ENCODE results near the gene ACOT6. TPM values are rescaled to one million over a fixed set of nuclear protein-coding genes. Genes with fewer than 3 reads are reported as not detected.

ACOT6 gene
- polyA plus RNA-seq, 1 experiment = not detected

- Histone ChIP-seq H3K4me3 (ENCODE audit: low read depth, low read length) (no peak overlapping the region), H3K27me3 (ENCODE audit: control insufficient read depth, insufficient read depth, low read length) (no peaks in the 10 kb centered on the region), H3K27ac (ENCODE audit: low read depth, low read length) (no peak overlapping the region), H3K9me3 (ENCODE audit: control insufficient read depth, insufficient read depth, low read length) (no peaks in the 10 kb centered on the region)
- TF ChIP-seq, protein P1, sequence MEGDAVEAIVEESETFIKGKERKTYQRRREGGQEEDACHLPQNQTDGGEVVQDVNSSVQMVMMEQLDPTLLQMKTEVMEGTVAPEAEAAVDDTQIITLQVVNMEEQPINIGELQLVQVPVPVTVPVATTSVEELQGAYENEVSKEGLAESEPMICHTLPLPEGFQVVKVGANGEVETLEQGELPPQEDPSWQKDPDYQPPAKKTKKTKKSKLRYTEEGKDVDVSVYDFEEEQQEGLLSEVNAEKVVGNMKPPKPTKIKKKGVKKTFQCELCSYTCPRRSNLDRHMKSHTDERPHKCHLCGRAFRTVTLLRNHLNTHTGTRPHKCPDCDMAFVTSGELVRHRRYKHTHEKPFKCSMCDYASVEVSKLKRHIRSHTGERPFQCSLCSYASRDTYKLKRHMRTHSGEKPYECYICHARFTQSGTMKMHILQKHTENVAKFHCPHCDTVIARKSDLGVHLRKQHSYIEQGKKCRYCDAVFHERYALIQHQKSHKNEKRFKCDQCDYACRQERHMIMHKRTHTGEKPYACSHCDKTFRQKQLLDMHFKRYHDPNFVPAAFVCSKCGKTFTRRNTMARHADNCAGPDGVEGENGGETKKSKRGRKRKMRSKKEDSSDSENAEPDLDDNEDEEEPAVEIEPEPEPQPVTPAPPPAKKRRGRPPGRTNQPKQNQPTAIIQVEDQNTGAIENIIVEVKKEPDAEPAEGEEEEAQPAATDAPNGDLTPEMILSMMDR (IDR thresholded peaks at IDR 0.05; ENCODE audit: low read depth, low read length) = no peak
- DNase-seq (ENCODE audit: low read depth, low spot score) = no peak
- CTCF ChIA-PET = no interaction called here
- POLR2A ChIA-PET = no interaction called here
These were observed 54.3 kb downstream of the ACOT6 start for GRCh38 chr14:73666583-73666982.

DNA sequence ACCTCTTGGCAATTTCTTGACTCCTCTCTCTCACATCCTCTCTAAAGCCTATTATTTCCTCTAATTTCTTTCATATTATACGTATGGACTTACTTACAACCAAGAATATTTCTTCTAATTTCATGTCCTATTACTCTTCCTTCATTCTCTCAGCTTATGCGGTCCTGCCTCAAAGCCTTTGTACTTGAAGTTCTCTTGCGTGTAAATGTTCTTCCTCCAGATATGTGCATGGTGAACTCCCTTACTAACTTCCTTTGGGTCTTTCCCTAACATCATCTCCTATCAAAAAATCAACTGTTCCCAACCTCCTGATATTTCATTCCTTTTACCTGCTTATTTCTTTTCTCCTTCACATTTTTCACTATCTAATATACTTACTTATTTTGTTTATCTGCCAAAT lies 55.5 kb downstream of the ACOT6 start:
- CTCF ChIA-PET = interaction anchor here (0.6 to 1.0 kb wide), 2 partner anchors 21 to 34 kb away, joined by 3 to 4 read pairs; no protein-coding TSS in a partner anchor
- Histone ChIP-seq H3K27me3 (ENCODE audit: control insufficient read depth, insufficient read depth, low read length) (no peaks in the 10 kb centered on the region), H3K9me3 (ENCODE audit: control insufficient read depth, insufficient read depth, low read length) (no peaks in the 10 kb centered on the region), H3K4me3 (ENCODE audit: low read depth, low read length) (no peak overlapping the region), H3K27ac (ENCODE audit: low read depth, low read length) (no peak overlapping the region)
- no peak for DNase-seq (ENCODE audit: low read depth, low spot score)
- TF ChIP-seq, protein P1 (IDR thresholded peaks at IDR 0.05; ENCODE audit: low read depth, low read length) = no peak
- POLR2A ChIA-PET = no interaction called here

Small RNAs within 50 kb of the gene (small RNA-seq; reads per million reads assigned to genes)
- not detected for gene RNU6-240P (ENCODE audit: insufficient read length, low read depth)

Other genes with a start within 250 kb of the ACOT6 start
- gene NUMB, start 154.0 kb upstream of the ACOT6 start, polyA plus RNA-seq (2011; rRNA removed) = 130 and 152 TPM in 2 replicates
- 7.0 and 8.4 TPM in 2 replicates for gene RIOX1, start 121.6 kb upstream of the ACOT6 start, polyA plus RNA-seq (2011; rRNA removed)
- 6.7 and 7.2 TPM in 2 replicates for gene ACOT1, start 75.4 kb upstream of the ACOT6 start, polyA plus RNA-seq (2011; rRNA removed)
- gene HEATR4, start 53.6 kb upstream of the ACOT6 start, polyA plus RNA-seq (2011; rRNA removed) = not detected in 2 replicates
- 30.5 and 35.3 TPM in 2 replicates for gene ACOT2, start 43.3 kb upstream of the ACOT6 start, polyA plus RNA-seq (2011; rRNA removed)
- gene ACOT4, start 20.6 kb upstream of the ACOT6 start, polyA plus RNA-seq (2011; rRNA removed) = 0.37 and 0.45 TPM in 2 replicates
- 7.1 and 10.0 TPM in 2 replicates for gene DNAL1, start 32.5 kb downstream of the ACOT6 start, polyA plus RNA-seq (2011; rRNA removed)
- 21.3 and 21.5 TPM in 2 replicates for gene PNMA1, start 101.9 kb downstream of the ACOT6 start, polyA plus RNA-seq (2011; rRNA removed)
- 4.5 and 6.9 TPM in 2 replicates for gene PTGR2, start 239.3 kb downstream of the ACOT6 start, polyA plus RNA-seq (2011; rRNA removed)